Activated CD8-positive, alpha-beta T cell treated with anti-CD3 and anti-CD28 coated beads, Interleukin-2, amount 10 ng/mL, durations not matched to agents 7 days and 5 days (primary cell): Measurements from ENCODE around the gene TSACC. TPM values are rescaled to one million over a fixed set of nuclear protein-coding genes. Genes with fewer than 3 reads are reported as not detected.
"Not testable (repeated sequence)": the region's sequence is repeated elsewhere in the genome, so short reads cannot be mapped to it uniquely, and the experiment has no call there.

Source experiments
- ATAC-seq: fragments of 150-1000 bp; cut with Tn5 transposase; one replicate; pipeline ENCODE4 v1.10.0; 2021; ENCODE audit warnings: moderate library complexity
- CTCF ChIA-PET: fragments of 350-600 bp; sonication (Branson Sonifier 250); formaldehyde crosslinking; loops from one replicate; lab custom pipeline; 2021; ENCODE audit warnings: antibody characterized with exemption; lab: Charles Lee
- POLR2A ChIA-PET: fragments of 350-600 bp; sonication (Branson Sonifier 250); formaldehyde crosslinking; loops from one replicate; lab custom pipeline; 2021; ENCODE audit warnings: antibody characterized with exemption; lab: Charles Lee
- DNase-seq: peaks from one replicate; pipeline ENCODE4 v3.0.0-alpha.2; 2020
- H3K27ac Mint-ChIP-seq: one replicate; pipeline ENCODE4 v1.8.0; 2021; ENCODE audit warnings: mild to moderate bottlenecking, mixed read lengths
- H3K27me3 Mint-ChIP-seq: one replicate; pipeline ENCODE4 v1.8.0; 2021; ENCODE audit warnings: low read depth, mixed read lengths
- H3K36me3 Mint-ChIP-seq: one replicate; pipeline ENCODE4 v1.8.0; 2021; ENCODE audit warnings: low read depth, mixed read lengths
- H3K4me1 Mint-ChIP-seq: one replicate; pipeline ENCODE4 v1.8.0; 2021; ENCODE audit warnings: low read depth, mixed read lengths
- H3K4me3 Mint-ChIP-seq: one replicate; pipeline ENCODE4 v1.8.0; 2021; ENCODE audit warnings: mild to moderate bottlenecking, mixed read lengths
- H3K9me3 Mint-ChIP-seq: one replicate; pipeline ENCODE4 v1.8.0; 2022; ENCODE audit warnings: mixed read lengths; ENCODE audit not compliant: insufficient read depth
- total RNA-seq, 2 experiments: library from RNA; stranded (reverse); gene quantifications; one replicate each; pipeline ENCODE4 v1.2.3, GENCODE V29; 2021

The TSACC gene
- total RNA-seq, 2 experiments from 2014 or later, result 0.73 to 0.76 TPM

DNA sequence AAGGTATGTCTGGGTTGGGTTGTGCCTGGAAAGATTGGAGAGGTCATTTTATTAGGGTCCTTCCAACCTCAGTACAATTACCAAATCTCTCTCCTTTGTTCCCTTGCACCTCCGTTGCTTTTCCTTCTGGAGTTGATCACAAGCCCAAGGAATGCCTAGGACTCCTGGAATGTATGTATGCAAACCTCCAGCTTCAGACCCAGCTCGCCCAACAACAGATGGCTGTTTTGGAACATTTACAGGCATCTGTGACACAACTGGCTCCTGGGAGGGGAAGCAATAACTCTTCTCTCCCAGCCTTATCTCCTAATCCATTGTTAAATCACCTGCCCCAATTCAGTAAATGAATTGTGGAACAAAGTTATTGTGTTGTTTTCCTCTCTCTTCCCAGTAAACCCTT is 8.3 kb downstream of the TSACC start:
- peaks cover 5% of the 10 kb centered on the region for H3K4me1 Mint-ChIP-seq
- CTCF ChIA-PET, result interaction anchor here (1.6 to 2.1 kb wide), 2 partner anchors 39 to 99 kb away, joined by 5 to 8 read pairs; no protein-coding TSS in a partner anchor
- peaks cover 33% of the 10 kb centered on the region for H3K27me3 Mint-ChIP-seq
- no peak overlapping the region for H3K27ac Mint-ChIP-seq
- DNase-seq (no peak), ATAC-seq (no peak)
- H3K9me3 Mint-ChIP-seq, result no peaks in the 10 kb centered on the region
- H3K36me3 Mint-ChIP-seq, result no peaks in the 10 kb centered on the region
- POLR2A ChIA-PET, result no interaction called here
- H3K4me3 Mint-ChIP-seq, result no peak overlapping the region

DNA sequence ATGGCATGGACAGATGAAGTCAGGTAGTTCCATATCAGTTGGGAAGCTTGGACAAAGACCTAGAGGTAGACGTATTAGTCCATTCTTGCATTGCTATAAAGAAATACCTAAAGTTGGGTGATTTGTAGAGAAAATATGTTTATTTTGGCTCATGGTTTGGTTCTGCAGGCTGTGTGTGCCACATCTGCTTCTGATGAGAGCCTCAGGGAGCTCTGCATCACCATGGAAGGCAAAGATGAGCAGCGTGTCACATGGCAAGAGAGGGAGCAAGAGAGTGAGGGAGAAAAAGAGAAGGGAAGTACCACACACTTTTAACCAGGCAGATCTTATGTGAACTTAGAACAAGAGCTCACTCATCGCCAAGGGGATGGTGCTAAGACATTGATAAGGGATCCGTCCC is 9.0 kb downstream of the TSACC start:
- ATAC-seq, result no peak
- CTCF ChIA-PET, result interaction anchor here (0.8 to 2.1 kb wide), 3 partner anchors 11 to 99 kb away, joined by 3 to 8 read pairs (median 5); no protein-coding TSS in a partner anchor
- no peaks in the 10 kb centered on the region for H3K9me3 Mint-ChIP-seq
- DNase-seq, result no peak
- H3K27me3 Mint-ChIP-seq, result peaks cover 33% of the 10 kb centered on the region
- H3K4me1 Mint-ChIP-seq, result peaks cover 5% of the 10 kb centered on the region
- H3K27ac Mint-ChIP-seq, result no peak overlapping the region
- H3K4me3 Mint-ChIP-seq, result no peak overlapping the region
- POLR2A ChIA-PET, result no interaction called here
- no peaks in the 10 kb centered on the region for H3K36me3 Mint-ChIP-seq

DNA sequence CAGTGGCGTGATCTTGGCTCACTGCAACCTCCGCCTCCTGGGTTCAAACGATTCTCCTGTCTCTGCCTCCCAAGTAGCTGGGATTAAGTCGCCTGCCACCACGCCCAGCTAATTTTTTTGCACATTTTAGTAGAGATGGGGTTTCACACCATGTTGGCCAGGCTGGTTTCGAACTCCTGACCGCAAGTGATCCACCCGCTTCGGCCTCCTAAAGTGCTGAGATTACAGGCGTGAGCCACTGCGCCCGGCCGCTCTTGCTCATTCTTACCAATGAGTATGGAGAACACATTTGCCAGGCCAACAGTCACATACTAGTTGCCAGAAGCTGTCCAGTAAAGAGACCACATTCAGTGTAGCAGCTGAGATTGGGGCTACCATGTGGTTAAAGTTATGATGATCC is 14.2 kb downstream of the TSACC start:
- H3K4me3 Mint-ChIP-seq, DNase-seq, H3K9me3 Mint-ChIP-seq, ATAC-seq, H3K36me3 Mint-ChIP-seq, H3K27ac Mint-ChIP-seq, POLR2A ChIA-PET: not testable (repeated sequence)
- peaks cover 11% of the 10 kb centered on the region for H3K4me1 Mint-ChIP-seq
- peaks cover 32% of the 10 kb centered on the region for H3K27me3 Mint-ChIP-seq
- CTCF ChIA-PET, result interaction anchor here (0.7 to 3.8 kb wide), 3 partner anchors 8 to 94 kb away, joined by 3 to 13 read pairs (median 3); no protein-coding TSS in a partner anchor

DNA sequence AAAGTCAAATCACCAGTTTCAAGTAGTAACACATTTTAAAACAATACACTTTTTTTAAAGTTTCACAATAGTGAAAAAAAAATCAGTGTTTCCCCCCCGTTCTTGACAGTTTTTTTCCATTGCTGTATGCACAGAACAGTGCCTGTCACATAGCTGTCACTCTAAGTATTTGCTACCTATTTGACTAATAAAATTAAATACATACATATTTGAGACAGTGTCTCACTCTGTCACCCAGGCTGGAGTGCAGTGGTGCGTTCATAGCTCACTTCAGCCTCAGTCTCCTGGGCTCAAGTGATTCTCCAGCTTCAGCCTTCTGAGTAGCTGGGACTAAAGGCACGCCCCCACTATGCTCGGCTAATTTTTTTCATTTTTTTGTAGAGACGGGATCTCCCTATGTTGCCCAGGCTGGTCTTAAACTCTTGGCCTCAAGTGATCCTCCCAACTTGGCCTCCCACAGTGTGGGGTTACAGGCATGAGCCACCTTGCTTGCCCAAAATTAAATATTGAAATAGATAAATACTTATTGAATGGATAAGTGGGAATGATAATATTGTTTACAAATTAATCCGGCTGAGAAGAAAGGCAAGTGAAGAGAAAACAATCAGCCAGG is 18.0 kb downstream of the TSACC start:
- no peak for ATAC-seq
- no peak overlapping the region for H3K4me3 Mint-ChIP-seq
- POLR2A ChIA-PET, result interaction anchor here (0.6 kb wide), 1 partner anchor 191 kb away, joined by 6 read pairs; no protein-coding TSS in a partner anchor

DNA sequence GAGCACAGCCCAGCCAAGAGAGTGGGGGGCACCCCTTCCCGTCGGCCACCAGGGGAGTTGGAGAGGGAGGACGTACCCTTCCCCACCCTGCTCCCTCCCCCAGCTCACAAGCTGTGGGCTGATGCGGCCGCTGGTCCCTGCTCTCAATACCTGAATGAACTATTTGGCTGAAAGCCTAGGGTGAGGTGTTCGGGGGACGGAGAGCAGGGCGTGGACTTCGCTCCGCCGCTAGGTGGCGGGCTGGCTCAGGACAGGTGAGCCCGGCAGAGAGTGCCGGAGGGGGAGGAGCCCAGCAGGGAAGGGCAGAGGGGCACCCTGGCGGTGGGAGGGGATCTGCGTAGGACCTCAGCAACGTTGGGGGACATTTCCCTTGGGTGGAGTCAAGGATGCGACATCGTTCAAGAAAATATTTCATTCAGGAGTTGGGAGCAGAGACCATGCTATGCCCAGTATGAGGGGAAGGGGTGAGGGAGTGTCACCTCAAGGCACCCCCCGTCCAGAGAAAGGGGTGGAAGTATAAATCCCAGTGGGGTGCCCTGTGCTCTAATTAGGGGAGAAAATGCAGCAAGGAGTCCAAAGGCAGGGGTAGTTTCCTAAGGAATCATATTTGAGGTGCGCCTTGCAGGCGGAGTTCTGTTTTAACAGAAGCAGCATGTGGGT is 18.7 kb downstream of the TSACC start:
- peaks cover 31% of the 10 kb centered on the region for H3K27me3 Mint-ChIP-seq
- POLR2A ChIA-PET, result interaction anchor here (0.6 kb wide), 1 partner anchor 192 kb away, joined by 6 read pairs; no protein-coding TSS in a partner anchor
- H3K9me3 Mint-ChIP-seq, result no peaks in the 10 kb centered on the region
- H3K4me1 Mint-ChIP-seq, result peaks cover 6% of the 10 kb centered on the region
- CTCF ChIA-PET, result interaction anchor here (0.7 to 1.5 kb wide), 7 partner anchors 13 to 270 kb away, joined by 3 to 6 read pairs (median 3); no protein-coding TSS in a partner anchor
- no peak overlapping the region for H3K4me3 Mint-ChIP-seq
- no peak overlapping the region for H3K27ac Mint-ChIP-seq
- peak; percentile 75 for DNase-seq
- ATAC-seq, result peak; percentile 99
- no peaks in the 10 kb centered on the region for H3K36me3 Mint-ChIP-seq

More for the DNA sequence above, 18.0 kb downstream of the TSACC start:
- no peak for DNase-seq
- no peaks in the 10 kb centered on the region for H3K9me3 Mint-ChIP-seq
- CTCF ChIA-PET, result interaction anchor here (0.7 to 1.5 kb wide), 7 partner anchors 12 to 271 kb away, joined by 3 to 6 read pairs (median 3); no protein-coding TSS in a partner anchor
- peaks cover 7% of the 10 kb centered on the region for H3K4me1 Mint-ChIP-seq
- H3K27ac Mint-ChIP-seq, result no peak overlapping the region
- peaks cover 31% of the 10 kb centered on the region for H3K27me3 Mint-ChIP-seq
- no peaks in the 10 kb centered on the region for H3K36me3 Mint-ChIP-seq

DNA sequence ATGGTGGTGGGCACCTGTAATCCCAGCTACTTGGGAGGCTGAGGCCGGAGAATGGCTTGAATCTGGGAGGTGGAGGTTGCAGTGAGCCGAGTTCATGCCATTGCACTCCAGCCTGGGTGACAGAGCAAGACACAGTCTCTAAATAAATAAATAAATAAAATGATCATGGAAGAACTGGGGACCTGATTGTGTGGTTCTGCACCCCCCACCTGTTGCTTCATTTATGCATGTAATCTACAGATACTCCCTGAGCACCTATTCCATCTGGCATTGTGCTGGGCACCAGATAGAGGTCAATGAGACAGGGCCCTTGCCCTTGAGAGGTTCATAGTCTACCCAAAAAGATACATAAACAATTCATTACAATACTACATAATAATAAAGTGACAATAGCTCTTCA is 19.7 kb downstream of the TSACC start:
- Mint-ChIP-seq H3K27ac (no peak overlapping the region), H3K36me3 (no peaks in the 10 kb centered on the region), H3K4me1 (peaks cover 6% of the 10 kb centered on the region), H3K4me3 (no peak overlapping the region), H3K9me3 (no peaks in the 10 kb centered on the region), H3K27me3 (peaks cover 31% of the 10 kb centered on the region)
- no peak for ATAC-seq
- ChIA-PET POLR2A (no interaction called here), CTCF (interaction anchor here (1.1 to 3.3 kb wide), 4 partner anchors 20 to 268 kb away, joined by 3 to 23 read pairs (median 12); no protein-coding TSS in a partner anchor)
- no peak for DNase-seq

DNA sequence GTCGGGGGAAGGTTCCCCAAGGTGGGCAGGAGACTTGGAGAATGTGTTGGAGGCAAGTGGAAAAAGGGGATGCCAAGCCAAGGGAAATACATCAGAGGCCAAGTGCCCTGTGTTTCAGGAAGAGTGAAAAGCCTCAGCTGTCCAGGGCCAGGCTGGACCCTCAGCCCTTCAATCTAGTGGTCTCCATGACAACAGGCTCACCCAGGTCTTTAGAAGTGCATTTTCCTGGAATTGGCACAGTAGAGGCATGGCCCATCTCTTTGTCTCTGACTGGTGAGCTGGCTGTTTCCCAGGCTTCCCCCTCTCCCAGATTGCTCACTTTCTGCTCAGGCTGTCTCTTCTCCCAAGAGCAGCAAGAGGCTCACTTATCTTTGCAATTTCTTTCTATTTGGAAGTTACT is 20.3 kb downstream of the TSACC start:
- peaks cover 31% of the 10 kb centered on the region for H3K27me3 Mint-ChIP-seq

DNA sequence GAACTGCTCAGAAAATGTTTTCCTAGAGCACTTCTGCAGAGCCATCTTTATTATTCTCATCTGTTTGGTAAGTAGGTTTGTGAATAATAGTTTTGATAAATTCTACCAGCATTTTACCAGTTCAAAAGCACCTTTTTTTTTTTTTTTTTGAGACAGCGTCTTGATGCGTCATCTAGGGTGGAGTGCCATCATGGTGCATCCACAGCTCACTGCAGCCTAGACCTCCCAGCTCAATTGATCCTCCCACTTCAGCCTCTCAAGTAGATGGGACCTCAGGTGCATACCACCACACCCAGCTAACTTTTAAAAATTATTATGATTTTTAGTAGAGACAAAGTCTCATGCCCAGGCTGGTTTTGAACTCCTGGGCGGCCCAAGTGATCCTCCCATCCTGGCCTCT is 20.9 kb downstream of the TSACC start:
- Mint-ChIP-seq H3K9me3 (no peaks in the 10 kb centered on the region), H3K4me1 (peaks cover 6% of the 10 kb centered on the region), H3K27me3 (peaks cover 28% of the 10 kb centered on the region)

More for the DNA sequence above, 20.3 kb downstream of the TSACC start:
- POLR2A ChIA-PET, result no interaction called here
- H3K9me3 Mint-ChIP-seq, result no peaks in the 10 kb centered on the region
- H3K27ac Mint-ChIP-seq, result no peak overlapping the region
- DNase-seq (no peak), ATAC-seq (no peak)
- peaks cover 6% of the 10 kb centered on the region for H3K4me1 Mint-ChIP-seq
- no peaks in the 10 kb centered on the region for H3K36me3 Mint-ChIP-seq
- CTCF ChIA-PET, result interaction anchor here (1.0 to 3.3 kb wide), 9 partner anchors 10 to 268 kb away, joined by 3 to 23 read pairs (median 4); no protein-coding TSS in a partner anchor
- no peak overlapping the region for H3K4me3 Mint-ChIP-seq

DNA sequence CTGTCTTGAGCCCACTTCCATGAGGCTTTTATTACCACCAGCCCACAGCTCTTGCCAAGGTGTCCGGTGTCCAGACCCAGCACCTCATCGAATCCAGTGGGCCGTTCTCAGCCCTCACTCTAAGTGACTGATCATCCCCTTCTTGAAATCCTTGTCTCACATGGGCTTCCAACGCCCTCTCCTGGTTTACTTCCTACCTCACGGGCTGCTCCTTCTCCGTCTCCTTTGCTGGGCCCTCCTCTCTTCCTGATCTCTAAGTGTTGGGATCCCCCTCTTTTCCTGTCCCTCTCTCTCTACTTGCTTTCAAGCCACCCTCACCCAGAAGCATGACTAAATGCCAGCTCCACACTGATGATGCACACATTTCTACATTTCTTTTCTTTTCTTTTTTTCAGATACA is 21.6 kb downstream of the TSACC start:
- POLR2A ChIA-PET, result no interaction called here
- CTCF ChIA-PET, result interaction anchor here (1.0 to 3.3 kb wide), 3 partner anchors 25 to 86 kb away, joined by 3 to 23 read pairs (median 21); no protein-coding TSS in a partner anchor
- Mint-ChIP-seq H3K9me3 (no peaks in the 10 kb centered on the region), H3K4me1 (peaks cover 6% of the 10 kb centered on the region), H3K27me3 (peaks cover 32% of the 10 kb centered on the region), H3K27ac (no peak overlapping the region), H3K4me3 (no peak overlapping the region), H3K36me3 (no peaks in the 10 kb centered on the region)
- DNase-seq (no peak), ATAC-seq (no peak)

More for the DNA sequence above, 20.9 kb downstream of the TSACC start:
- Mint-ChIP-seq H3K36me3 (no peaks in the 10 kb centered on the region), H3K4me3 (no peak overlapping the region), H3K27ac (no peak overlapping the region)
- ATAC-seq (no peak), DNase-seq (no peak)
- ChIA-PET POLR2A (no interaction called here), CTCF (interaction anchor here (1.0 to 3.3 kb wide), 9 partner anchors 10 to 267 kb away, joined by 3 to 23 read pairs (median 4); no protein-coding TSS in a partner anchor)

DNA sequence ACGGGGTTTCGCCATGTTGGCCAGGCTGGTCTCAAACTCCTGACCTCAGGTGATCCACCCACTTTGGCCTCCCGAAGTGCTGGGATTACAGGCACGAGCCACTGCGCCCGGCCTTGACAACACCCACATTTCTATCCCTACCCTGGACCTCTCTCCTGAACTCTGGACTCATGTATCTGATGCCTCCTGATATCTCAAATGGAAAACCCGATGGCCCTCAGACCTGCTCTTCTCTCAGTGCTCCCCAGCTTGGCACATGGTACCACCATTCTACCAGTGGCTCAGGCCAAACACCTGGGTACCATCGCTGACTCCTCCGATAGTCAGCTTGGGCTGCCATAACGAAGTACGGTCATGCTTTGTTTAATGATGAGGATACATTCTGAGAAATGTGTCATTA is 22.2 kb downstream of the TSACC start:
- peaks cover 35% of the 10 kb centered on the region for H3K27me3 Mint-ChIP-seq
- H3K36me3 Mint-ChIP-seq, result no peaks in the 10 kb centered on the region

DNA sequence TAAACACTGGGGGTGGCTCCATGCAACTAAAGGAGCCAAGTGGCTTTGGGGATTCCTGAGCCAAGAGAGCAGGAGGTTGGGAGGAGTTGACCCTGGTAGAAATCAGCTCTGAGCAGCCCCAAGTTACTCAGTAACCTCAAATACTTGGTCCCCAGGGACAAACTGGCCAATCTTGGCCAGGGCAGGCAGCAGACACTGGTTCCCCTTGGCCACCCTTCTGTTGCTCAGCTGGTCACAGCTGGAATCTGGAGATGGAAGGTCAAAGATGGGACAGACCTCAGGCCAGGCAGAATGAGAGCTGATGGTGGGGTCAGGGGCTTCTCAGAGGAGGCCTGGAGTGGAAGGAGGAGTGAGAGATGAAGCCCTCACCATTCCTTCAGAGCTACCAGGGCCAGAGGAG is 27.4 kb downstream of the TSACC start:
- Mint-ChIP-seq H3K4me3 (no peak overlapping the region), H3K9me3 (no peaks in the 10 kb centered on the region), H3K27ac (no peak overlapping the region), H3K36me3 (no peaks in the 10 kb centered on the region), H3K4me1 (peaks cover 4% of the 10 kb centered on the region), H3K27me3 (peaks cover 35% of the 10 kb centered on the region)
- CTCF ChIA-PET, result interaction anchor here (1.9 to 2.5 kb wide), 2 partner anchors 20 to 80 kb away, joined by 9 to 11 read pairs; no protein-coding TSS in a partner anchor
- DNase-seq (no peak), ATAC-seq (no peak)
- POLR2A ChIA-PET, result no interaction called here

More for the DNA sequence above, 22.2 kb downstream of the TSACC start:
- no peak for DNase-seq
- ChIA-PET CTCF (interaction anchor here (1.5 to 3.3 kb wide), 4 partner anchors 25 to 85 kb away, joined by 3 to 23 read pairs (median 14); no protein-coding TSS in a partner anchor), POLR2A (no interaction called here)
- ATAC-seq, result no peak
- Mint-ChIP-seq H3K4me3 (no peak overlapping the region), H3K9me3 (no peaks in the 10 kb centered on the region), H3K4me1 (peaks cover 6% of the 10 kb centered on the region), H3K27ac (no peak overlapping the region)
